Ovary (tissue), 9 donors: ENCODE results near the gene ZNF701. TPM values are rescaled to one million over a fixed set of nuclear protein-coding genes. Genes with fewer than 3 reads are reported as not detected.
"Not testable (repeated sequence)": the region's sequence is repeated elsewhere in the genome, so short reads cannot be mapped to it uniquely, and the experiment has no call there.

Source experiments
- DNase-seq, 5 donors: peaks; one replicate each; pipeline ENCODE4 v3.0.0-alpha.2; 2019 to 2020
- H3K27ac ChIP-seq, 2 donors: fragments of 200-600 bp; one replicate each; pipeline versions ENCODE4 v1.5.1 to v1.8.0; 2019 to 2022
- H3K27me3 ChIP-seq: fragments of 200-600 bp; one replicate; pipeline ENCODE4 v1.8.0; 2022
- H3K36me3 ChIP-seq: fragments of 200-600 bp; sonication (generic); one replicate; pipeline ENCODE4 v1.5.1; 2019
- H3K4me1 ChIP-seq: one replicate; pipeline ENCODE4 v1.8.1; 2013; ENCODE audit warnings: mild to moderate bottlenecking, moderate library complexity; ENCODE audit not compliant: insufficient read depth
- H3K4me3 ChIP-seq: fragments of 200-600 bp; sonication (generic); one replicate; pipeline ENCODE4 v1.5.1; 2017
- H3K9me3 ChIP-seq, 2 donors: fragments of 200-600 bp in 1 of 2; sonication (generic) in 1 of 2; one replicate each; pipeline versions ENCODE4 v1.5.1 to v1.8.1; 2013 to 2019; ENCODE audit warnings: mild to moderate bottlenecking in 1 of 2, moderate library complexity in 1 of 2
- CTCF ChIP-seq, 3 donors: fragments of 450-650 bp in 2 of 3; fragments of 200-600 bp in 1 of 3; IDR thresholded peaks; one replicate each; pipeline versions ENCODE4 v1.5.1 to v1.8.0; 2016 to 2022; ENCODE audit warnings: antibody characterized with exemption in 3 of 3, mild to moderate bottlenecking in 1 of 3
- EP300 ChIP-seq: sonication (generic); formaldehyde crosslinking; IDR thresholded peaks from one replicate; pipeline ENCODE4 v1.6.1; 2017; ENCODE audit warnings: antibody characterized with exemption
- POLR2A ChIP-seq: fragments of 450-650 bp; IDR thresholded peaks from one replicate; pipeline ENCODE4 v1.6.1; 2017; ENCODE audit warnings: antibody characterized with exemption, mild to moderate bottlenecking, moderate library complexity
- WGBS, 3 donors: extraction: QIAGEN DNeasy Blood & Tissue Kit in 1 of 3; methylation state at CpG; one replicate each; pipeline versions ENCODE4 v1.1.5 to v1.1.7; 2013 to 2017; 5-methylcytosine and 5-hydroxymethylcytosine counted together
- intact Hi-C, 4 donors: fragments of 100-400 bp; cut with DNase I; formaldehyde crosslinking; loops; one replicate each; pipeline versions ENCODE4 v1.11.0 to v1.15.1; 2022 to 2023
- polyA plus RNA-seq, 2 donors: library from polyadenylated mRNA; stranded (reverse); fragments of 200-250 nt in 1 of 2; fragments of 350-450 nt in 1 of 2; fragmentation: Illumina TruSeq in 1 of 2; extraction: RNeasy Lipid Tissue Mini Kit (QIAGEN cat#74804) in 1 of 2; gene quantifications; one replicate each; pipeline ENCODE4 v1.2.3, GENCODE V29; 2013 to 2014
- total RNA-seq, 7 donors: library from RNA; depleted of rRNA in 2 of 7; stranded (reverse); fragments of >200 nt in 2 of 7; fragmentation: NEBNext Ultra II Directional in 3 of 7; extraction: Animal tissue kit (Norgen Biotek cat#: 25700) in 3 of 7; gene quantifications; one replicate each; pipeline versions ENCODE4 v1.1.0 to v1.2.4, GENCODE V29; 2016 to 2023
- donor health status: DM: no; HTN: no; CAD: no; lungs with moderate emphysema.
- donor health status: DM: no; HTN: no; CAD: no.
- donor health status: Bipolar disorder and iron deficiency.
- donor health status: DM: yes; HTN: yes; CAD: no.
- donor health status: DM: no; HTN: no; CAD: no.
- donor health status: DM: yes; HTN: yes; CAD: no.

ZNF701 gene
- total and polyA plus RNA-seq, 9 donors: 7.3 to 21.7 (median 15.5) TPM

GRCh38 chr19:52542984-52543664 lies 27.0 kb upstream of the ZNF701 start:
- Histone ChIP-seq H3K9me3 (peaks cover 0 to 6% of the 10 kb centered on the region in 2 donors), H3K4me3 (no peak overlapping the region), H3K27me3 (no peaks in the 10 kb centered on the region), H3K36me3 (no peaks in the 10 kb centered on the region), H3K4me1 (no peaks in the 10 kb centered on the region), H3K27ac (no peak overlapping the region)
- TF ChIP-seq POLR2A (no peak), EP300 (no peak), CTCF (IDR thresholded peaks at IDR 0.05) (no peak)
- no peak for DNase-seq
- WGBS, 3 donors: 78 to 88% (median 84%) methylated on average over 8 of the region's 8 CpGs
- intact Hi-C loops: no loop called here

- intact Hi-C loops: no loop called here
- peaks cover 0 to 45% of the 10 kb centered on the region in 2 donors for H3K9me3 ChIP-seq
- 95 to 98% (median 97%) methylated on average over 15 of the region's 15 CpGs for WGBS, 3 donors
- no peaks in the 10 kb centered on the region for H3K27me3 ChIP-seq
- H3K4me3 ChIP-seq: no peak overlapping the region
- no peaks in the 10 kb centered on the region for H3K4me1 ChIP-seq
- DNase-seq: no peak
- H3K36me3 ChIP-seq: no peaks in the 10 kb centered on the region
- H3K27ac ChIP-seq: no peak overlapping the region
- TF ChIP-seq CTCF (IDR thresholded peaks at IDR 0.05) (no peak), POLR2A (no peak), EP300 (no peak)
Observed at GRCh38 chr19:52554216-52554971, 15.7 kb upstream of the ZNF701 start.

GRCh38 chr19:52557231-52557995 lies 12.7 kb upstream of the ZNF701 start:
- Histone ChIP-seq H3K4me3 (no peak overlapping the region), H3K27ac (no peak overlapping the region), H3K4me1 (no peaks in the 10 kb centered on the region), H3K9me3 (peaks cover 0 to 43% of the 10 kb centered on the region in 2 donors), H3K36me3 (no peaks in the 10 kb centered on the region), H3K27me3 (no peaks in the 10 kb centered on the region)
- TF ChIP-seq POLR2A (no peak), EP300 (no peak), CTCF (IDR thresholded peaks at IDR 0.05) (no peak)
- intact Hi-C loops: no loop called here
- DNase-seq: no peak
- WGBS, 3 donors: 95 to 96% (median 95%) methylated on average over 16 of the region's 16 CpGs

GRCh38 chr19:52558732-52559445 lies 11.2 kb upstream of the ZNF701 start:
- H3K27me3 ChIP-seq, H3K36me3 ChIP-seq, H3K27ac ChIP-seq, DNase-seq, intact Hi-C loops, H3K4me3 ChIP-seq, H3K4me1 ChIP-seq: not testable (repeated sequence)
- peaks cover 0 to 33% of the 10 kb centered on the region in 2 donors for H3K9me3 ChIP-seq
- 67 to 80% (median 72%) methylated on average over 5 of the region's 5 CpGs for WGBS, 3 donors

- DNase-seq, H3K27ac ChIP-seq, H3K27me3 ChIP-seq, H3K4me3 ChIP-seq, intact Hi-C loops, H3K36me3 ChIP-seq, H3K4me1 ChIP-seq: not testable (repeated sequence)
- 97 to 98% (median 98%) methylated on average over 8 of the region's 8 CpGs for WGBS, 3 donors
- peaks cover 0 to 22% of the 10 kb centered on the region in 2 donors for H3K9me3 ChIP-seq
Observed at GRCh38 chr19:52561611-52562010, 8.5 kb upstream of the ZNF701 start.
